AG20443 (cell line): ENCODE data around the gene GLRA1.

Source experiments
- DNase-seq: peaks from one replicate; pipeline ENCODE4 v3.0.0; 2012; ENCODE audit warnings: low spot score, mixed read lengths

Gene GLRA1

GRCh38 chr5:151924564-151925301 is at the start of gene GLRA1:
Gene GLRA1, minus strand, starts transcription at chr5:151924851. Its CDS starts 302 bp downstream, at chr5:151924549.
- DNase-seq: peak; percentile 77

- DNase-seq: no peak
Observed at GRCh38 chr5:151970885-151971284, 46.2 kb upstream of the GLRA1 start.

- DNase-seq: no peak
Observed at GRCh38 chr5:151967865-151968264, 43.2 kb upstream of the GLRA1 start.

- DNase-seq: no peak
Observed at GRCh38 chr5:151966046-151966445, 41.4 kb upstream of the GLRA1 start.

- no peak for DNase-seq
Observed at GRCh38 chr5:151964471-151964870, 39.8 kb upstream of the GLRA1 start.

GRCh38 chr5:151961557-151961956 is 36.9 kb upstream of the GLRA1 start:
- DNase-seq: no peak

GRCh38 chr5:151958111-151958510 is 33.5 kb upstream of the GLRA1 start:
- no peak for DNase-seq

GRCh38 chr5:151956725-151957124 is 32.1 kb upstream of the GLRA1 start:
- no peak for DNase-seq

- no peak for DNase-seq
Observed at GRCh38 chr5:151954255-151954654, 29.6 kb upstream of the GLRA1 start.

- DNase-seq: no peak
Observed at GRCh38 chr5:151953833-151954232, 29.2 kb upstream of the GLRA1 start.

- DNase-seq: no peak
Observed at GRCh38 chr5:151952238-151952637, 27.6 kb upstream of the GLRA1 start.

- DNase-seq: no peak
Observed at GRCh38 chr5:151950706-151951105, 26.1 kb upstream of the GLRA1 start.

- no peak for DNase-seq
Observed at GRCh38 chr5:151949701-151950308, 25.2 kb upstream of the GLRA1 start.

GRCh38 chr5:151949113-151949512 is 24.5 kb upstream of the GLRA1 start:
- DNase-seq: no peak

- DNase-seq: no peak
Observed at GRCh38 chr5:151947931-151948608, 23.4 kb upstream of the GLRA1 start.

GRCh38 chr5:151937851-151938250 is 13.2 kb upstream of the GLRA1 start:
- DNase-seq: no peak

GRCh38 chr5:151935135-151935695 is 10.6 kb upstream of the GLRA1 start:
- DNase-seq: no peak

- no peak for DNase-seq
Observed at GRCh38 chr5:151931260-151931659, 6.6 kb upstream of the GLRA1 start.

- no peak for DNase-seq
Observed at GRCh38 chr5:151926188-151926587, 1.5 kb upstream of the GLRA1 start.

GRCh38 chr5:151925340-151925739 is 689 bp upstream of the GLRA1 start:
- DNase-seq: no peak

- DNase-seq: peak; percentile 18
Observed at GRCh38 chr5:151923866-151924476, 680 bp downstream of the GLRA1 start.

GRCh38 chr5:151921916-151922315 is 2.7 kb downstream of the GLRA1 start:
- DNase-seq: no peak
